ENCODE data around the gene CCNY.

GRCh38 chr10:35498693-35499092 is 162.4 kb downstream of the CCNY start:
- TF ChIP-seq POLR2A (IDR thresholded peaks at IDR 0.05) (no peak), CTCF (IDR thresholded peaks at IDR 0.05) (no peak)
